ENCODE results near the gene SQSTM1.

The SQSTM1 gene

GRCh38 chr5:179874136-179874535 lies 53.4 kb downstream of the SQSTM1 start:
- DNase-seq (ENCODE audit: low read depth) = no peak

GRCh38 chr5:179874536-179875292 lies 54.0 kb downstream of the SQSTM1 start:
- DNase-seq (ENCODE audit: low read depth) = no peak

GRCh38 chr5:179875741-179876609 lies 55.3 kb downstream of the SQSTM1 start:
- DNase-seq (ENCODE audit: low read depth) = no peak

GRCh38 chr5:179876610-179876952 lies 55.9 kb downstream of the SQSTM1 start:
- no peak for DNase-seq (ENCODE audit: low read depth)

- no peak for DNase-seq (ENCODE audit: low read depth)
Measured at GRCh38 chr5:179878222-179879002, 57.7 kb downstream of the SQSTM1 start.

- no peak for DNase-seq (ENCODE audit: low read depth)
Measured at GRCh38 chr5:179879003-179879689, 58.4 kb downstream of the SQSTM1 start.

- DNase-seq (ENCODE audit: low read depth) = no peak
Measured at GRCh38 chr5:179879690-179880010, 58.9 kb downstream of the SQSTM1 start.

GRCh38 chr5:179880066-179880650 lies 59.5 kb downstream of the SQSTM1 start:
- DNase-seq (ENCODE audit: low read depth) = no peak

GRCh38 chr5:179880848-179881590 lies 60.3 kb downstream of the SQSTM1 start:
- DNase-seq (ENCODE audit: low read depth) = no peak

GRCh38 chr5:179882338-179882737 lies 61.6 kb downstream of the SQSTM1 start:
- DNase-seq (ENCODE audit: low read depth) = no peak

GRCh38 chr5:179883163-179883562 lies 62.5 kb downstream of the SQSTM1 start:
- no peak for DNase-seq (ENCODE audit: low read depth)

GRCh38 chr5:179885491-179886090 lies 64.9 kb downstream of the SQSTM1 start:
- DNase-seq (ENCODE audit: low read depth) = no peak

- DNase-seq (ENCODE audit: low read depth) = no peak
Measured at GRCh38 chr5:179886190-179886911, 65.6 kb downstream of the SQSTM1 start.

- no peak for DNase-seq (ENCODE audit: low read depth)
Measured at GRCh38 chr5:179887095-179887494, 66.4 kb downstream of the SQSTM1 start.
